ENCODE data around the gene OR13H1. TPM values are rescaled to one million over a fixed set of nuclear protein-coding genes. Genes with fewer than 3 reads are reported as not detected.
"Not testable (repeated sequence)": the region's sequence is repeated elsewhere in the genome, so short reads cannot be mapped to it uniquely, and the experiment has no call there.

Gene OR13H1
- total RNA-seq (2014; rRNA removed), result not detected in 2 replicates
- polyA plus RNA-seq (2012), result not detected

GRCh38 chrX:131543774-131544173, at the start of gene OR13H1:
Gene OR13H1 (plus strand): TSS chrX:131544074. CDS start chrX:131544074, 0 bp downstream.
- DNase-seq (ENCODE audit: low read depth), result no peak

DNA sequence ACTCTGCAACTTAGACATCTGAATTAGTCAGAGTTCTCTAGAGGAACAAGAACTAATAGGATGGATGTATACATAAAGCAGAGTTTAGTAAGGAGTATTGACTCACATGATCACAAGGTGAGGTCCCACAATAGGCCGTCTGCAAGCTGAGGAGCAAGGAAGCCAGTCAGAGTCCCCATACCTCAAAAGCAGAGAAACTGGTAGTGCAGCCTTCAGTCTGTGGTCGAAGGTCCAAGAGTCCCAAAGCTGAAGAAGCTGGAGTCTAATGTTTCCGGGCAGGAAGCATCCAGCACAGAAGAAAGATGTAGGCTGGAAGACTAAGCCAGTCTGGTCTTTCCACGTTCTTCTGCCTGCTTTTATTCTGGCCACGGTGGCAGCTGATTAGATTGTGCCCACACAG, 42.3 kb upstream of the OR13H1 start:
- DNase-seq (ENCODE audit: low read depth), result not testable (repeated sequence)

GRCh38 chrX:131513159-131513914, 30.5 kb upstream of the OR13H1 start:
- no peak for DNase-seq (ENCODE audit: low read depth)

DNA sequence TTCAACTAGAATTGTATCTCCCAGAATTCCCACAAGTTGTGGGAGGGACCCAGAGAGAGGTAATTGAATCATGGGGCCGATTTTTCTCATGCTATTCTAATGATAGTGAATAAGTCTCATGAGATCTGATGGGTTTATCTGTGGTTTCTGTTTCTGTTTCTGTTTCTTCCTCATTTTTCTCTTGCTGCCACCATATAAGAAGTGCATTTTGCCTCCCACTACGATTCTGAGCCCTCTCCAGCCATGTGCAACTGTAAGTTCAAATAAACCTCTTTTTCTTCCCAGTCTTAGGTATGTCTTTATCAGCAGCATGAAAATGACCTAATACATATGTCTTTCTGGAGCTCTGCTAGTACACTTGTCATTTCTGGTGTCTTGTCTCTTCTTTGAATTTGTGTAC, 22.1 kb upstream of the OR13H1 start:
- no peak for DNase-seq (ENCODE audit: low read depth)

- no peak for DNase-seq (ENCODE audit: low read depth)
These were observed 344 bp downstream of the OR13H1 start for GRCh38 chrX:131544218-131544617.

DNA sequence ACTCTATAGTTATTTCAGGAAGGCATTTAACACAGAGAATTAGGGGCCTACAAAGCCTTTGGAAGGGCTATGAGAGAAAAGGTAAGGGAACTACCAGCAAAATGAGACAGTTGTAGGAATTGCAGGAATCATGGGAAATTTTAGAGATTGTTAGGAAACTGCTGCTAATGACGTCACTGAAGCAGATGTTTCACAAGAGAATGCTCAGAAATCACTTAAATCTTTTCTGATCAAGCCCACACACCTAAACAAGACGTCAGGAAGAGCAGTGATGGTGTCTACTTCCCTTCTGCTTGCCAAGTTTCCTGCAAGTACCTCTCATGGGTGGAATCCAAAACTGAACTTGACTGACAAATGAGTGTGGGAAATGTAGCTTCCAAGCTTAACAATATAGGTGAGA, 5.1 kb downstream of the OR13H1 start:
- no peak for DNase-seq (ENCODE audit: low read depth)

GRCh38 chrX:131552453-131552852, 8.6 kb downstream of the OR13H1 start:
- not testable (repeated sequence) for DNase-seq (ENCODE audit: low read depth)

- DNase-seq (ENCODE audit: low read depth), result no peak
These were observed 14.7 kb downstream of the OR13H1 start for GRCh38 chrX:131558562-131558961.

GRCh38 chrX:131564553-131565229, 20.8 kb downstream of the OR13H1 start:
- peak; percentile 26 for DNase-seq (ENCODE audit: low read depth)

- peak; percentile 15 for DNase-seq (ENCODE audit: low read depth)
These were observed 22.0 kb downstream of the OR13H1 start for GRCh38 chrX:131565909-131566308.

- DNase-seq (ENCODE audit: low read depth), result no peak
These were observed 27.5 kb downstream of the OR13H1 start for GRCh38 chrX:131571348-131571747.

- peak; percentile 47 for DNase-seq (ENCODE audit: low read depth)
These were observed 28.6 kb downstream of the OR13H1 start for GRCh38 chrX:131572372-131573014.

GRCh38 chrX:131577413-131577812, 33.5 kb downstream of the OR13H1 start:
- DNase-seq (ENCODE audit: low read depth), result no peak

DNA sequence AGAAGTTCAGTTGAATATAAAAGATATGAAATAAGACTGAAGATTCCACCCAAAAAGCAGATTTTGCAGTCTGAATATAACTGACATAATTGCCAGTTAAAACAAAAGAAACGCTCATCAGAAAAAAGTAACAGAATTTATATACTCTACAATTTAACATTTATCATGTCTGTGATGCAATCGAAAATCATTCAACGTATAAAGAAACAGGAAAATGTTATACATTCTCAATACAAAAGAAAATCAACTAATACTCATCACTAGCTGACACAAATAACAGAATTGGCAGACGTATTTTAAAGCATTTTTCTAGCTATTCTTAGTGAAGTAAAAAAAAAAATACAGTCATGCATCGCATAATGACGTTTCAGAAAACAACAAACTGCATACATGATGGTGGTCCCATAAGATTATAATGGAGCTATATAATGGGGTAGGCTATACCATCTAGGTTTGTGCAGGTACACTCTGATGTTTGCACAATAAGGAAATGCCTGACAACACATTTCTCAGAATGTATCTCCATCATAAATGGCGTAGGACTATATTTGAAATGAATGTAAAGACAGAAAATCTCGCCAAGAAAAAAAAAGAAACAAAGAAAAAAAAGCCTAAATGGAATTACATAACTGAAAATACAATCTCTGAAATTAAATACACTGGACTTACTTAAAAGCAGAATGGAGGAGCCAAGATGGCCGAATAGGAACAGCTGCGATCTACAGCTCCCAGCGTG, 34.3 kb downstream of the OR13H1 start:
- no peak for DNase-seq (ENCODE audit: low read depth)

- DNase-seq (ENCODE audit: low read depth), result not testable (repeated sequence)
These were observed 35.0 kb downstream of the OR13H1 start for GRCh38 chrX:131578735-131579367.

GRCh38 chrX:131588995-131589394, 45.1 kb downstream of the OR13H1 start:
- peak; percentile 66 for DNase-seq (ENCODE audit: low read depth)

All from LHCN-M2 (cell line).